Adrenal gland (tissue), 12 donors: ENCODE results near the gene PODNL1. TPM values are rescaled to one million over a fixed set of nuclear protein-coding genes. Genes with fewer than 3 reads are reported as not detected.
"Not testable (repeated sequence)": the region's sequence is repeated elsewhere in the genome, so short reads cannot be mapped to it uniquely, and the experiment has no call there.

Experiments
- DNase-seq, 7 donors: peaks; one replicate each; pipeline ENCODE4 v3.0.0-alpha.2; 2019 to 2020
- H3K27ac ChIP-seq, 5 donors: fragments of 200-600 bp; sonication (generic) in 4 of 5; 1 replicate in 3 of 5; 2 replicates in 2 of 5; pipeline versions ENCODE4 v1.5.1 to v1.8.0; 2016 to 2020; ENCODE audit warnings: mild to moderate bottlenecking in 1 of 5
- H3K27me3 ChIP-seq: fragments of 200-600 bp; 2 replicates; pipeline ENCODE4 v1.8.0; 2021
- H3K36me3 ChIP-seq, 2 donors: fragments of 200-600 bp; replicated peaks in 1 of 2; 1 replicate in 1 of 2; 2 replicates in 1 of 2; pipeline versions ENCODE4 v1.5.1 to v1.8.0; 2018 to 2022
- H3K4me1 ChIP-seq, 2 donors: fragments of 200-600 bp; replicated peaks in 1 of 2; 1 replicate in 1 of 2; 2 replicates in 1 of 2; pipeline versions ENCODE4 v1.5.1 to v1.8.0; 2018 to 2021
- H3K4me3 ChIP-seq, 4 donors: fragments of 200-600 bp; sonication (generic) in 3 of 4; one replicate each; pipeline ENCODE4 v1.5.1; 2016 to 2018
- H3K9me3 ChIP-seq, 3 donors: fragments of 200-600 bp; sonication (generic) in 1 of 3; replicated peaks in 1 of 3; 1 replicate in 2 of 3; 2 replicates in 1 of 3; pipeline versions ENCODE4 v1.5.1 to v1.8.0; 2016 to 2021
- POLR2A ChIP-seq, 2 donors: fragments of 450-650 bp; IDR thresholded peaks; one replicate each; pipeline ENCODE4 v1.6.1; 2017; ENCODE audit warnings: antibody characterized with exemption in 2 of 2, mild to moderate bottlenecking in 2 of 2, moderate library complexity in 1 of 2
- WGBS, 4 donors: extraction: QIAGEN DNeasy Blood & Tissue Kit in 2 of 4; methylation state at CpG; one replicate each; pipeline versions ENCODE4 v1.1.5 to v1.1.7; 2013 to 2017; 5-methylcytosine and 5-hydroxymethylcytosine counted together
- intact Hi-C, 2 donors: fragments of 100-400 bp; cut with DNase I; formaldehyde crosslinking; loops; one replicate each; pipeline versions ENCODE4 v1.14.1 to v1.15.0; 2022 to 2023
- polyA plus RNA-seq, 3 donors: library from polyadenylated mRNA; stranded (reverse); fragments of 200-250 nt in 2 of 3; fragments of 350-450 nt in 1 of 3; fragmentation: Illumina TruSeq in 1 of 3; extraction: RNeasy Lipid Tissue Mini Kit (QIAGEN cat#74804) in 1 of 3; gene quantifications; one replicate each; pipeline ENCODE4 v1.2.3, GENCODE V29; 2013 to 2014
- total RNA-seq, 9 donors: library from RNA; depleted of rRNA in 4 of 9; stranded (reverse); fragments of >200 nt in 4 of 9; fragments of 120-200 nt in 1 of 9; fragmentation: NEBNext Ultra II Directional in 1 of 9; extraction: Animal tissue kit (Norgen Biotek cat#: 25700) in 1 of 9; gene quantifications; one replicate each; pipeline versions ENCODE4 v1.1.0 to v1.2.4, GENCODE V29; 2013 to 2023
- TF ChIP-seq, protein P1 (sequence below), 6 experiments: fragments of 450-650 bp in 4 of 6; fragments of 200-600 bp in 2 of 6; sonication (generic) in 1 of 6; IDR thresholded peaks; 1 replicate in 5 of 6; 2 replicates in 1 of 6; pipeline versions ENCODE4 v1.5.1 to v1.8.0; 2016 to 2021; ENCODE audit warnings: antibody characterized with exemption in 6 of 6, mild to moderate bottlenecking in 2 of 6, moderate library complexity in 1 of 6
- donor health status: healthy with polysubstance abuse.
- donor health status: Bipolar disorder and iron deficiency.
- donor health status: DM: yes; HTN: yes; CAD: no.
- donor health status: DM: no; HTN: no; CAD: no.
- donor health status: DM: no; HTN: no; CAD: no.
- donor health status: DM: yes; HTN: yes; CAD: no.

PODNL1 gene
- total and polyA plus RNA-seq, 12 donors: 0.15 to 2.1 (median 0.61) TPM; not detected in 3

DNA sequence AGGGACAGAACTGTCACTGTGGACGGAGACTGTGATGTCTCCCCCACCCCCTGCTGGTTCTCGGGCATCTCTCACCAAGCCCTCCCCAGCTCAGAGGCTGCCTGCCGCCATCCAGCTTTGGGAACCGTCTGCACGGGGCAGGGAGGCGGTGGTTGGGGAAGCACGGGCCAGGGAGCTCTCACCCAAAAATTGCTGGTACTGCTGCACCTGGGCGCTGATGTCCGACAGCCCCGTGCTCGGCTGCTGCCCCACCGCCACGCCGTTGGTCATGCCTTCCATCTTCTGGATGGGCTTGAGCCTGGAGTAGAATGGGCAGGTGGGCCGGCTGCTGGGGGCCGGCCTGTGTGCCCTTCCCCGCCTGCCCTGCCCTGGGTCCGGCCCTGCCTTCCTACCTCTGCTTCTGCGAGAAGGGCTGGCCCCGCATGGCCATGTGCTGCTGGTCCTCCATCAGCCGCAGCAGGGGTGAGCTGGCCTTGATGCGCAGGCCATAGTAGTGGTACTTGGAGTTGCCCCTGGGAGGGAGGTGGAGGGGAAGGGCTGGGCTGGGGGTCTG is 30.2 kb upstream of the PODNL1 start:
- no peak overlapping the region for H3K4me3 ChIP-seq
- H3K4me1 ChIP-seq: no peaks in the 10 kb centered on the region
- H3K36me3 ChIP-seq: peaks cover 0 to 68% of the 10 kb centered on the region in 2 donors
- no peaks in the 10 kb centered on the region for H3K9me3 ChIP-seq
- intact Hi-C loops: no loop called here
- no peaks in the 10 kb centered on the region for H3K27me3 ChIP-seq
- DNase-seq: no peak
- TF ChIP-seq, protein P1, sequence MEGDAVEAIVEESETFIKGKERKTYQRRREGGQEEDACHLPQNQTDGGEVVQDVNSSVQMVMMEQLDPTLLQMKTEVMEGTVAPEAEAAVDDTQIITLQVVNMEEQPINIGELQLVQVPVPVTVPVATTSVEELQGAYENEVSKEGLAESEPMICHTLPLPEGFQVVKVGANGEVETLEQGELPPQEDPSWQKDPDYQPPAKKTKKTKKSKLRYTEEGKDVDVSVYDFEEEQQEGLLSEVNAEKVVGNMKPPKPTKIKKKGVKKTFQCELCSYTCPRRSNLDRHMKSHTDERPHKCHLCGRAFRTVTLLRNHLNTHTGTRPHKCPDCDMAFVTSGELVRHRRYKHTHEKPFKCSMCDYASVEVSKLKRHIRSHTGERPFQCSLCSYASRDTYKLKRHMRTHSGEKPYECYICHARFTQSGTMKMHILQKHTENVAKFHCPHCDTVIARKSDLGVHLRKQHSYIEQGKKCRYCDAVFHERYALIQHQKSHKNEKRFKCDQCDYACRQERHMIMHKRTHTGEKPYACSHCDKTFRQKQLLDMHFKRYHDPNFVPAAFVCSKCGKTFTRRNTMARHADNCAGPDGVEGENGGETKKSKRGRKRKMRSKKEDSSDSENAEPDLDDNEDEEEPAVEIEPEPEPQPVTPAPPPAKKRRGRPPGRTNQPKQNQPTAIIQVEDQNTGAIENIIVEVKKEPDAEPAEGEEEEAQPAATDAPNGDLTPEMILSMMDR (IDR thresholded peaks at IDR 0.05): no peak
- no peak for TF ChIP-seq POLR2A (IDR thresholded peaks at IDR 0.05)
- 75 to 95% (median 93%) methylated on average over 2 to 22 of the region's 22 CpGs for WGBS, 4 donors
- H3K27ac ChIP-seq: no peak overlapping the region

DNA sequence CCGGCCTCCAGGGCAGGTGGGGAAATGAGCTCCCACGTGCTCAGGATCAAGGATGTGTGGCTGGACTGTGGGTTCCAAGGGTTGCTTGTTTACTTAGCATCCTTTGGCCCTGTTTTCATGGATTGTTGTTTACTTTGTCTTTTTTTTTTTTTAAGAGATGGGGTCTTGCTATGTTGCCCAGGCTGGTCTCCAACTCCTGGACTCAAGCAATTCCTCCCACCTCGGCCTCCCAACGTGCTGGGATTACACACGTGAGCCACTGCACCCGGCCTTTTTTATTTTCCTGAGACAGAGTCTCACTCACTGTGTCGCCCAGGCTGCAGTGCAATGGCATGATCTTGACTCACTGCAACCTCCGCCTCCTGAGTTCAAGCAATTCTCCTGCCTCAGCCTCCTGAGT is 29.0 kb upstream of the PODNL1 start:
- H3K4me1 ChIP-seq, DNase-seq, H3K27me3 ChIP-seq, H3K4me3 ChIP-seq, H3K9me3 ChIP-seq, H3K27ac ChIP-seq, intact Hi-C loops: not testable (repeated sequence)
- peaks cover 0 to 62% of the 10 kb centered on the region in 2 donors for H3K36me3 ChIP-seq
- 90 to 94% (median 93%) methylated on average over 8 of the region's 8 CpGs for WGBS, 4 donors

DNA sequence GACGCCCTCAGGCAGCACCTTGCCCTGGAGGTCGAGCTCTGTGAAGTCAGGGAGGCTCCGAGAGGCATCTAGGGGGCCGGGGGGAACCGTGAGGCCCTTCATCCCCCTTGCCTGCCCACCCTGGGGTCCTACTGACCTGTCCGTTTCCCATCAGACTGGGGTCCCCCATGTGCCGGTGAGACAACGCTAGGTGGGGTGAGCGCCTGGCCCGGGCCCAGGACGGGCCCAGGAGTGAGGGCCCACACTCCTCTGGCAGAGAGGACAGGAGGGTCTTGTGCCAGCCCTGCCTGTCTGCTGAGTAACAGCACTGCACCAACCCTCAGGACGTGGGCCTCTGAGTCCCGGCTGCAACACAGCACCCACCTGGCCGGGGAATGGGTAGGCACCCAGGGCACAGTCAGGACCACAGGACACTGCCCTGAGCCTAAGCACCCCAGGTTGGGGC is 28.5 kb upstream of the PODNL1 start:
- no peak overlapping the region for H3K27ac ChIP-seq
- no peak for DNase-seq
- WGBS, 4 donors: 90 to 100% (median 95%) methylated on average over 1 to 14 of the region's 14 CpGs; no CpG with 5 or more reads in 1 of the 4 donors
- H3K4me1 ChIP-seq: no peaks in the 10 kb centered on the region
- H3K27me3 ChIP-seq: no peaks in the 10 kb centered on the region
- TF ChIP-seq, protein P1 (IDR thresholded peaks at IDR 0.05): no peak
- no peak for TF ChIP-seq POLR2A (IDR thresholded peaks at IDR 0.05)
- H3K9me3 ChIP-seq: no peaks in the 10 kb centered on the region
- H3K36me3 ChIP-seq: peaks cover 0 to 65% of the 10 kb centered on the region in 2 donors
- H3K4me3 ChIP-seq: no peak overlapping the region
- intact Hi-C loops: no loop called here

DNA sequence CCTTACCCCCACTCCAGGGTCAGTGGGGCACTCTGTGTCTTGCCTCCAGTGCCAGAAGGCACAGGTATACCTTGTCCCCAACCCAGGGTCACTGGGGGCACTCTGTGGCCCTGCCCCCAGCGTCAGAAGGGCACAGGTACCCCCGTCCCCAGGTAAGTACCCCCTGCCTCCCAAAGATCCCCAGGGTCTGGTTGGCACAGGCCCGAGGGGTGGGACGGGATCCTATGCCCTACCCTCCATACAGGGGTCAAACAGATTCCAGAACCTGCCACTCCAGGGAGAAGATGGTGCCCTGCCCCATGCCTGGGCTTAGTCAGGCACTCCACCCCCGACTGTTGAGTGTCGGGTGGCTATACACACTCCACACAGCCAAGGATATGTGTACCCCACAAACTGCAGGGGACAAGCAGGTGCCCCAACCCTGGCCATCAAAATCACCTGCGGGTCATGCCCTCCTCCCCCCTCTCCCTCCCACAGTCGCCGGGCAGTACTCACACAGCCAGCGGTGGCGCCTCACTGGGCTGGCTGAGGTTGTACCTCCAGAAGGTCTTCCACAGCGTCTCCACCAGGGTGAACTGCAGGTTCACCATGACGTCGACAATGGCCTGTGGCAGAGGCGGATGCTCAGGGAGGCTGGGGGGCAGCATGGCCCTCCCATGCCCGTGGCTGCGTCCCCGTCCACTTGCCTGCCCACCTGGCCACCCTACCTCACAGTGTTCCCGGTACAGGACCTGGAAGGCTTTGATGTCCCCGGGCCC is 27.9 kb upstream of the PODNL1 start:
- Histone ChIP-seq H3K36me3 (peaks cover 0 to 71% of the 10 kb centered on the region in 2 donors), H3K9me3 (no peaks in the 10 kb centered on the region), H3K4me3 (no peak overlapping the region), H3K27ac (no peak overlapping the region), H3K4me1 (no peaks in the 10 kb centered on the region), H3K27me3 (no peaks in the 10 kb centered on the region)
- no peak for TF ChIP-seq POLR2A (IDR thresholded peaks at IDR 0.05)
- TF ChIP-seq, protein P1 (IDR thresholded peaks at IDR 0.05): no peak
- WGBS, 4 donors: 90 to 100% (median 93%) methylated on average over 4 to 20 of the region's 20 CpGs; no CpG with 5 or more reads in 1 of the 4 donors
- DNase-seq: no peak
- intact Hi-C loops: no loop called here
